Measurements from ENCODE around the gene ALMS1. TPM values are rescaled to one million over a fixed set of nuclear protein-coding genes. Genes with fewer than 3 reads are reported as not detected.
"Not testable (repeated sequence)": the region's sequence is repeated elsewhere in the genome, so short reads cannot be mapped to it uniquely, and the experiment has no call there.

ALMS1 gene
- total RNA-seq, 1 donor from 2014 or later, result 20.0 TPM

DNA sequence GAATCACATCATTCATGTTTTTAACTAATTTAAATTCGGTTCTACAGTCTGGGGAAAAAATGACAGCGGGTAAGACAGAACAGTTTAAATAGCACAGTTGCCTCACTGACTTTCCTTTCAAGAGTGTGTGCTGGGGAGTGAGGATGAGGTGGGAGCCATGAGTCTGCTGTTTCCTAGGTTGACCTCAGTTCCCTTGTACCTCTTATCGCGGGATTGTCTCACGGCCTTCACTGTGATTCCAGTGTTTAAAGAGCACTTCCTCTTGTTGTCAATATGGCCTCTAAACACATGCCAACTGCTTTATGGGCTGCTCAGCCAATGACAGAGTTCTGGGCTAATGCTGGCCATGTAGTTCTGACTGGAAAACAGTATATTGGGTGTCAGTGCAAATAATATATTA, 41.6 kb upstream of the ALMS1 start:
- Mint-ChIP-seq H3K27me3 (ENCODE audit: low read depth) (peaks cover 31% of the 10 kb centered on the region), H3K4me1 (ENCODE audit: low read depth) (no peaks in the 10 kb centered on the region), H3K36me3 (ENCODE audit: low read depth) (no peaks in the 10 kb centered on the region), H3K4me3 (ENCODE audit: unreplicated experiment) (no peak overlapping the region), H3K27ac (ENCODE audit: unreplicated experiment) (no peak overlapping the region), H3K9me3 (ENCODE audit: low read depth) (no peaks in the 10 kb centered on the region)
- TF ChIP-seq, protein P1, sequence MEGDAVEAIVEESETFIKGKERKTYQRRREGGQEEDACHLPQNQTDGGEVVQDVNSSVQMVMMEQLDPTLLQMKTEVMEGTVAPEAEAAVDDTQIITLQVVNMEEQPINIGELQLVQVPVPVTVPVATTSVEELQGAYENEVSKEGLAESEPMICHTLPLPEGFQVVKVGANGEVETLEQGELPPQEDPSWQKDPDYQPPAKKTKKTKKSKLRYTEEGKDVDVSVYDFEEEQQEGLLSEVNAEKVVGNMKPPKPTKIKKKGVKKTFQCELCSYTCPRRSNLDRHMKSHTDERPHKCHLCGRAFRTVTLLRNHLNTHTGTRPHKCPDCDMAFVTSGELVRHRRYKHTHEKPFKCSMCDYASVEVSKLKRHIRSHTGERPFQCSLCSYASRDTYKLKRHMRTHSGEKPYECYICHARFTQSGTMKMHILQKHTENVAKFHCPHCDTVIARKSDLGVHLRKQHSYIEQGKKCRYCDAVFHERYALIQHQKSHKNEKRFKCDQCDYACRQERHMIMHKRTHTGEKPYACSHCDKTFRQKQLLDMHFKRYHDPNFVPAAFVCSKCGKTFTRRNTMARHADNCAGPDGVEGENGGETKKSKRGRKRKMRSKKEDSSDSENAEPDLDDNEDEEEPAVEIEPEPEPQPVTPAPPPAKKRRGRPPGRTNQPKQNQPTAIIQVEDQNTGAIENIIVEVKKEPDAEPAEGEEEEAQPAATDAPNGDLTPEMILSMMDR (IDR thresholded peaks at IDR 0.05), result no peak
- no peak for DNase-seq (ENCODE audit: low spot score)

DNA sequence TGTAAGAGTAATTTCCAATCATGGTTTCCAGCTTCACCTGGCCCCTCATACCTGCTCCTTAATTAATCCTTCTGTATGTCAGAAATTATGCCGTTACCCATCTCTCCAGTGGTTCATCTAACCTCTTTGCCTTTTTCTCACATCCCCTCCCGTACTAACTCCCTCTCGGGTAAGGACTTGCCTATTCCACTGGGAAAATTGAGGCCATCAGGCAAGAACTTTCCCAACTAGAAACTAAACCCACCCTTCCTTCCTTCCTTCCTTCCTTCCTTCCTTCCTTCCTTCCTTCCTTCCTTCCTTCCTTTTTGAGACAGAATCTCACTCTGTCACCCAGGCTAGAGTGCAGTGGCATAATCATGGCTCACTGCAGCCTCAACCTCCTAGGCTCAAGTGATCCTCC, 40.9 kb upstream of the ALMS1 start:
- not testable (repeated sequence) for DNase-seq (ENCODE audit: low spot score); H3K36me3 Mint-ChIP-seq (ENCODE audit: low read depth); H3K9me3 Mint-ChIP-seq (ENCODE audit: low read depth); H3K4me3 Mint-ChIP-seq (ENCODE audit: unreplicated experiment); H3K4me1 Mint-ChIP-seq (ENCODE audit: low read depth); H3K27ac Mint-ChIP-seq (ENCODE audit: unreplicated experiment)
- H3K27me3 Mint-ChIP-seq (ENCODE audit: low read depth), result peaks cover 31% of the 10 kb centered on the region

DNA sequence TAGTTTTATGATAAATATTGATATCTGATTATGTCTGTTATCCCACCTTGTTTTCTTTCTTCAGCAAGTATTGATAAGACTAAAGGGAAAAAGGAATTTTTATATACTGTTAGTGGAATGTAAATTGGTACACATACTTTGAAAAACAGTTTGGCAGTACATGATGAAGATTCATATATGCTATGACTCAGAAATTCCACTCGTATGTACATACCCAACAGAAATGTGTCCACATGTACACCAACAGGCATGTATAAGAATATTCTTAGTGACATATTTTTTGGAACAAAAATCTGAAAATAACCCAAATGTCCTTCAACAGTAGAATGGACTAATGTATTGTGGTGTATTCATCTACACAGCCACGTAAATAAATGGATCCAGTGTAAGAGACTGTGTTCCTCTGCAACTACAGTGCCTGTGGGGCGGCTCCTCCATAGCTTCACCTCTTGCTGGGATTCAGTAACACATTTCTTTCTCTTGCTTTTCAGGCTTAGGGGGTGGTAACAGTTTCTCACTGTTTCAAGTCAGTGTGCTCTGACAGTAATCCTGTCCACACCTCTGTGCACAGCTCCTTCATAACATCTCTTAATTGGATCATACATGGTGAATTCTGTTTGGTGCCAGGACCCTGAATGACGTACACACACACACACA, 35.5 kb upstream of the ALMS1 start:
- no peak for DNase-seq (ENCODE audit: low spot score)
- no peaks in the 10 kb centered on the region for H3K36me3 Mint-ChIP-seq (ENCODE audit: low read depth)
- H3K27ac Mint-ChIP-seq (ENCODE audit: unreplicated experiment), result no peak overlapping the region
- no peak overlapping the region for H3K4me3 Mint-ChIP-seq (ENCODE audit: unreplicated experiment)
- H3K4me1 Mint-ChIP-seq (ENCODE audit: low read depth), result no peaks in the 10 kb centered on the region
- TF ChIP-seq, protein P1 (IDR thresholded peaks at IDR 0.05), result no peak
- H3K27me3 Mint-ChIP-seq (ENCODE audit: low read depth), result peaks cover 27% of the 10 kb centered on the region
- H3K9me3 Mint-ChIP-seq (ENCODE audit: low read depth), result no peaks in the 10 kb centered on the region

DNA sequence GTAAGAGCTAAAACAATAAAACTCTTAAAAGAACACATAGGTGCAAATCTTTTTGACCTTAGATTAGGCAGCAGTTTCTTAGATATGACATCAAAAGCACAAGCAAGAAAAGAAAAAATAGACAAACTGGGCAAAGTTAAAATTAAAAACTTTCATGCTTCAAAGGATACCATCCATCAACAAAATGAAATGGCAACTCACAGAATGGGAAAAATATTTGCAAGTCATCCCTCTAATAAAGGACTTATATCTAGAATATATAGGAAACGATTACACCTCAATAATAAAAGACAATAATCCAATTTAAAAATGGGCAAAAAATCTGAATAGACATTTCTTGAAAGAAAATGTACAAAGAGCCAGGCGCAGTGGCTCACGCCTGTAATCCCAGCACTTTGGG, 29.5 kb upstream of the ALMS1 start:
- Mint-ChIP-seq H3K4me3 (ENCODE audit: unreplicated experiment) (no peak overlapping the region), H3K36me3 (ENCODE audit: low read depth) (no peaks in the 10 kb centered on the region), H3K9me3 (ENCODE audit: low read depth) (peaks cover 7% of the 10 kb centered on the region)

DNA sequence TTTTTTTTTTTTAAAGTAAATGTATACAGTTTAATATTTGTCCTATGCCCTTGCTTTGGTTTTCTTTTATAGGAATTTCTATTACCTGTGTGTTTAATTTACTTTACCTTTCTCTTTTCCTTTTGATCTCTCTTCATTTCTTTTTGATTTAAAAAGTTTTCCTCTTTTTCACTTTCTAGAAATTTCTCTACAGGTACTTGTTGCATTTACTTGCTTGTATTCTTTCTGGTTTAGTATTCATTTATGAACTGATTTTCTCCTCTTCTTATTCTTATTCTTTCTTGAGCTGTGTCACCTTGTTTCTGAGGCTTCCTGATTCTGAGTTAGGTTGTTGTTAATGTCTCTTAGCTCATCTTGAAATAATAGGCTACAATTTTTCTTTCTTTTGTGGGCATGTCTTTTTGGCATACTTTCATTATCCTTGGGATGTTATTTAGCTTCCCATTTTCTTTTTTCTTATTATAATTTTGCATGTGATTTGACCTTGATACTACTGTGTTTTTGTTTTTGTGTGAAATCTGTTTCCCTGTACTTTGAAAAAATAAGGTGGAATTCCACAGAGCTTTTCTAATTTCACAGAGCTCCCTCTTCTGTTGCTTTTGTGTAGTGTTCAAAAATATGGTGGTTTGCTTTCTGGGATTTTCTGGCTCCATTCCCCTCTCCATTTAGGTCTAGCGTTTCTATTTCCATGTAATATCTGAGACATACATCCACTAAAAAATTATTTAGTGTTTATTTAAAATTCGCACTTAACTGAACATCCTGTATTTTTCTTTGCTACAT, 25.5 kb upstream of the ALMS1 start:
- Mint-ChIP-seq H3K36me3 (ENCODE audit: low read depth) (no peaks in the 10 kb centered on the region), H3K27me3 (ENCODE audit: low read depth) (peaks cover 22% of the 10 kb centered on the region), H3K4me1 (ENCODE audit: low read depth) (no peaks in the 10 kb centered on the region), H3K27ac (ENCODE audit: unreplicated experiment) (no peak overlapping the region), H3K9me3 (ENCODE audit: low read depth) (peaks cover 7% of the 10 kb centered on the region), H3K4me3 (ENCODE audit: unreplicated experiment) (no peak overlapping the region)
- TF ChIP-seq, protein P1 (IDR thresholded peaks at IDR 0.05), result peak; percentile 70
- no peak for DNase-seq (ENCODE audit: low spot score)

More for the DNA sequence above, 29.5 kb upstream of the ALMS1 start:
- Mint-ChIP-seq H3K4me1 (ENCODE audit: low read depth) (no peaks in the 10 kb centered on the region), H3K27me3 (ENCODE audit: low read depth) (peaks cover 8% of the 10 kb centered on the region), H3K27ac (ENCODE audit: unreplicated experiment) (no peak overlapping the region)
- TF ChIP-seq, protein P1 (IDR thresholded peaks at IDR 0.05), result no peak
- DNase-seq (ENCODE audit: low spot score), result no peak
